Hepatocyte (in vitro differentiated cells): ENCODE measurements around the gene DSCAML1. TPM values are rescaled to one million over a fixed set of nuclear protein-coding genes. Genes with fewer than 3 reads are reported as not detected.

Source experiments
- DNase-seq: peaks from one replicate; pipeline ENCODE4 v3.0.0-alpha.2; 2016; ENCODE audit warnings: low spot score
- H2AFZ ChIP-seq: fragments of 200-600 bp; sonication (generic); 2 replicates; pipeline ENCODE4 v1.6.0; 2016; ENCODE audit warnings: antibody characterized with exemption, mild to moderate bottlenecking
- H3K27ac ChIP-seq: fragments of 200-600 bp; sonication (generic); 2 replicates; pipeline ENCODE4 v1.5.1; 2016; ENCODE audit warnings: mild to moderate bottlenecking
- H3K27me3 ChIP-seq: fragments of 200-600 bp; sonication (generic); 2 replicates; pipeline ENCODE4 v1.6.1; 2016
- H3K36me3 ChIP-seq: fragments of 200-600 bp; sonication (generic); replicated peaks from 2 replicates; pipeline ENCODE4 v1.5.1; 2016; ENCODE audit warnings: low read depth; ENCODE audit not compliant: insufficient read depth
- H3K4me1 ChIP-seq: fragments of 200-600 bp; sonication (generic); 2 replicates; pipeline ENCODE4 v1.5.1; 2016; ENCODE audit warnings: mild to moderate bottlenecking, moderate library complexity; ENCODE audit not compliant: insufficient read depth
- H3K4me2 ChIP-seq: fragments of 200-600 bp; sonication (generic); 2 replicates; pipeline ENCODE4 v1.6.0; 2016
- H3K4me3 ChIP-seq: fragments of 200-600 bp; sonication (generic); 2 replicates; pipeline ENCODE4 v1.5.1; 2016; ENCODE audit warnings: mild to moderate bottlenecking
- H3K79me2 ChIP-seq: fragments of 200-600 bp; sonication (generic); 2 replicates; pipeline ENCODE4 v1.6.0; 2017; ENCODE audit warnings: mild to moderate bottlenecking
- H3K9me2 ChIP-seq: fragments of 200-600 bp; sonication (generic); replicated peaks from 2 replicates; pipeline ENCODE4 v1.6.0; 2017; ENCODE audit warnings: mild to moderate bottlenecking; ENCODE audit not compliant: insufficient read depth
- H3K9me3 ChIP-seq: fragments of 200-600 bp; sonication (generic); 2 replicates; pipeline ENCODE4 v1.5.1; 2016; ENCODE audit warnings: low read depth, mild to moderate bottlenecking
- H4K20me1 ChIP-seq: fragments of 200-600 bp; sonication (generic); 2 replicates; pipeline ENCODE4 v1.6.0; 2016; ENCODE audit warnings: mild to moderate bottlenecking; ENCODE audit not compliant: insufficient read depth, poor library complexity, severe bottlenecking
- EZH2 ChIP-seq: fragments of 200-600 bp; sonication (generic); IDR thresholded peaks from 2 replicates; pipeline ENCODE4 v1.6.1; 2016; ENCODE audit warnings: antibody characterized with exemption, mild to moderate bottlenecking, borderline replicate concordance
- EZH2phosphoT487 ChIP-seq: fragments of 200-600 bp; sonication (generic); IDR thresholded peaks from one replicate; pipeline ENCODE4 v1.6.1; 2018; ENCODE audit warnings: antibody characterized with exemption, mild to moderate bottlenecking, low read depth, moderate library complexity; ENCODE audit not compliant: unreplicated experiment, severe bottlenecking
- WGBS: methylation state at CpG from one replicate; pipeline ENCODE4 v1.1.6; 2016; ENCODE audit warnings: low lambda C conversion rate; ENCODE audit errors: missing lambda C conversion rate; 5-methylcytosine and 5-hydroxymethylcytosine counted together
- polyA plus RNA-seq: library from polyadenylated mRNA; unstranded; fragments of >200 nt; fragmentation: Nextera tagmentation; extraction: Ambion mirVana; gene quantifications from 2 replicates; pipeline ENCODE4 v1.2.1, GENCODE V29; 2016
- total RNA-seq: library from RNA; depleted of rRNA; stranded (reverse); fragments of >200 nt; gene quantifications from 2 replicates; pipeline ENCODE4 v1.2.3, GENCODE V29; 2014
- TF ChIP-seq, protein P1 (sequence below): fragments of 200-600 bp; sonication (generic); IDR thresholded peaks from 2 replicates; pipeline ENCODE4 v1.5.1; 2016; ENCODE audit warnings: antibody characterized with exemption, mild to moderate bottlenecking; ENCODE audit not compliant: poor library complexity

The DSCAML1 gene
- total and polyA plus RNA-seq, 2 experiments from 2014 or later: 0.46 to 2.6 TPM

DNA sequence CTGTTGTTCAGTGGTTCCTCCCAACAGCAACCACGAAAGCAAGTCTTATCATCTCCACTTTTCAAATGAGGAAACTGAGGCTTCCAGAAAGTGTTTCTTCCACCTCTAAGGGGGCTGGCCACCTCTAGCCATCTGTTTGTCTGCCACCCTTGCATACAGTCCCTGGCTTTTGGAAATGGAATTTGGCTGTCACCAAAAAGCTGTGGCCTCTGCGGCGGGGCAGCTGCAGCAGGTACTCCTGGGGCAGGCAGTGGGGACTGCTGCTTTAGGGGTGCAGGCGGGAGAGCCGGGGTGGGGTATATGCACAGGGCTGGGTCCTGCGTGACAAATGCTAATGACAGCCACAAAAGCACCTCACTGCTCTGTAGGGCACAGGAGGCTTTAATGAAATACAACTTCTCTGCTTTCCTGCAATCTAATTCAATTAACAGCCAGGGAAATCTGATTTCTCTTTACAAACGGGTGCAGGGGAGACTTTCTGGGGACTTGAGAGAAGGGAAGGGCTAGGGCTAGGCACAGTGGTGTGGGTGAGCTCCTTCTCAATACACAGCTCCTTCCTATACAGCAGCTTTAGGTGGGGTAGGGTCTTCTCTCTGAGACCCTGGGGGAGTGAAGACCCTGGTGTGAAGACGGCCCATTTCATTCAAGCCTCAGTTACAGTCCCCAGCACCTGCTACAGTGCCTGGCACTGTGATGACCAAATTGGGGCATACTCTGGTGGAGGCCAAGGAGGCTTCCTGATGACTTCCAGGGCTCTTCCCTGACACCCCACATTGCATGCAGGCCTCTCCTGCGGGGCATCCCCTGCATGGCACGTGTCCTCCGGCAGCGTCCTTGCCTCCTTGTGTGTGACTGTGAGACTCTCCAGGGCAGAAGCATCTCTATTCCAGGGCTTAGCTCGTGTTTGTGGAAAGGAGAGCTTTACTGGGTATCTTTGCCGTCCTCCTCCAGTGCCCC, 307.7 kb downstream of the DSCAML1 start:
- TF ChIP-seq EZH2phosphoT487 (no peak), EZH2 (no peak)
- TF ChIP-seq, protein P1, sequence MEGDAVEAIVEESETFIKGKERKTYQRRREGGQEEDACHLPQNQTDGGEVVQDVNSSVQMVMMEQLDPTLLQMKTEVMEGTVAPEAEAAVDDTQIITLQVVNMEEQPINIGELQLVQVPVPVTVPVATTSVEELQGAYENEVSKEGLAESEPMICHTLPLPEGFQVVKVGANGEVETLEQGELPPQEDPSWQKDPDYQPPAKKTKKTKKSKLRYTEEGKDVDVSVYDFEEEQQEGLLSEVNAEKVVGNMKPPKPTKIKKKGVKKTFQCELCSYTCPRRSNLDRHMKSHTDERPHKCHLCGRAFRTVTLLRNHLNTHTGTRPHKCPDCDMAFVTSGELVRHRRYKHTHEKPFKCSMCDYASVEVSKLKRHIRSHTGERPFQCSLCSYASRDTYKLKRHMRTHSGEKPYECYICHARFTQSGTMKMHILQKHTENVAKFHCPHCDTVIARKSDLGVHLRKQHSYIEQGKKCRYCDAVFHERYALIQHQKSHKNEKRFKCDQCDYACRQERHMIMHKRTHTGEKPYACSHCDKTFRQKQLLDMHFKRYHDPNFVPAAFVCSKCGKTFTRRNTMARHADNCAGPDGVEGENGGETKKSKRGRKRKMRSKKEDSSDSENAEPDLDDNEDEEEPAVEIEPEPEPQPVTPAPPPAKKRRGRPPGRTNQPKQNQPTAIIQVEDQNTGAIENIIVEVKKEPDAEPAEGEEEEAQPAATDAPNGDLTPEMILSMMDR: no peak
- Histone ChIP-seq H4K20me1 (no peaks in the 10 kb centered on the region), H3K9me2 (no peaks in the 10 kb centered on the region), H3K9me3 (no peaks in the 10 kb centered on the region), H3K27ac (no peak overlapping the region), H3K36me3 (no peaks in the 10 kb centered on the region), H2AFZ (no peak overlapping the region), H3K4me1 (no peaks in the 10 kb centered on the region), H3K4me3 (no peak overlapping the region), H3K27me3 (peaks cover 12% of the 10 kb centered on the region), H3K79me2 (no peaks in the 10 kb centered on the region), H3K4me2 (no peak overlapping the region)
- DNase-seq: no peak
- 83% methylated on average over 14 of the region's 14 CpGs for WGBS

DNA sequence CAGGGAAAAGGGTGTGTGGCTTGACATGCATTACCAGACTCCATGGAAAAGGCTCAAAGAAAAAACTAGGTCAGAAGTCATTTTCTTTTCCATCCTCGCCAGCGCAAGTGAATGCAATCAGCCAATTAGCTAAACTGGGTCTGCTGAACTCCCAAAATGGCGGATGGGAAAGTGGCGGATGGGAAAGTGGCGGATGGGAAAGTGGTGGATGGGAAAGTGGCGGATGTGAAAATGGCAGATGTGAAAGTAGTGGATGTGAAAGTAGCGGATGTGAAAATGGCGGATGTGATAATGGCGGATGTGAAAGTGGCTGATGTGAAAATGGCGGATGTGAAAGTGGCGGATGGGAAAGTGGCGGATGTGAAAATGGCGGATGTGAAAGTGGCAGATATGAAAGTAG, 311.0 kb downstream of the DSCAML1 start:
- 98% methylated on average over 13 of the region's 13 CpGs for WGBS
- no peaks in the 10 kb centered on the region for H3K9me3 ChIP-seq
- TF ChIP-seq, protein P1: no peak
- no peak for TF ChIP-seq EZH2phosphoT487
- no peak for TF ChIP-seq EZH2

DNA sequence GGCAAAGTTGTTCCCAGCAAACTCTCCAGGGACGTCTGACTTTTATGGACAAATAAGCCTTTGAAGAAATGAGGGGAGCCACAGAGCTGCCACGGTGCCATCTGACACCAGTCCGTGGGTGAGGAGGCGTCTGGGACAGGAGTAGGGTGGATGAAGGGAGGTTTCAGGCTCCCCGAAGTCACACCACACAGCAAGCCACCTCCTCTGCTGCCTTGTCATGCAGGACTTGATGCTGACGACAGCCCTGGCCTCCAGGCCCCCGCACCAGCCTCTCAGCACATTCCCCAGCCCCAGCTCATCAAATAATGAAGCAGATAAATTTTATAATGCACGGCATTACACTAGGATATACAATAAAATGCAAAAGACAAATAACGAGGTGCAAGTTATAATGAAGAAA, 312.9 kb downstream of the DSCAML1 start:
- no peaks in the 10 kb centered on the region for H4K20me1 ChIP-seq
- no peak overlapping the region for H3K27ac ChIP-seq
- H3K9me3 ChIP-seq: no peaks in the 10 kb centered on the region
- no peaks in the 10 kb centered on the region for H3K4me1 ChIP-seq
- H3K27me3 ChIP-seq: no peaks in the 10 kb centered on the region
- no peak overlapping the region for H3K4me3 ChIP-seq
- H3K79me2 ChIP-seq: no peaks in the 10 kb centered on the region
- no peak overlapping the region for H2AFZ ChIP-seq
- TF ChIP-seq, protein P1: no peak
- TF ChIP-seq EZH2 (no peak), EZH2phosphoT487 (no peak)
- H3K9me2 ChIP-seq: no peaks in the 10 kb centered on the region
- H3K4me2 ChIP-seq: no peak overlapping the region
- no peak for DNase-seq
- no peaks in the 10 kb centered on the region for H3K36me3 ChIP-seq
- WGBS: 46% methylated on average over 9 of the region's 9 CpGs

More for the DNA sequence above, 311.0 kb downstream of the DSCAML1 start:
- Histone ChIP-seq H3K9me2 (no peaks in the 10 kb centered on the region), H3K4me3 (no peak overlapping the region), H3K27me3 (no peaks in the 10 kb centered on the region), H2AFZ (no peak overlapping the region), H3K4me1 (no peaks in the 10 kb centered on the region), H3K79me2 (no peaks in the 10 kb centered on the region), H3K27ac (no peak overlapping the region), H4K20me1 (no peaks in the 10 kb centered on the region), H3K36me3 (no peaks in the 10 kb centered on the region), H3K4me2 (no peak overlapping the region)
- DNase-seq: no peak
